GM20000 (cell line): ENCODE results near the gene EPHX1.

Source experiments
- DNase-seq: peaks from one replicate; pipeline ENCODE4 v3.0.0; 2012; ENCODE audit warnings: low spot score
- CTCF ChIP-seq: IDR thresholded peaks from 2 replicates; pipeline ENCODE4 v1.5.1; 2012; ENCODE audit warnings: mild to moderate bottlenecking, control low read depth; ENCODE audit errors: extremely low read depth, missing control alignments

The EPHX1 gene

GRCh38 chr1:225843426-225843795 is 33.5 kb downstream of the EPHX1 start:
- no peak for TF ChIP-seq CTCF
- no peak for DNase-seq

GRCh38 chr1:225844236-225845061 is 34.5 kb downstream of the EPHX1 start:
- no peak for TF ChIP-seq CTCF
- no peak for DNase-seq

- no peak for TF ChIP-seq CTCF
These were observed 35.2 kb downstream of the EPHX1 start for GRCh38 chr1:225845097-225845496.

GRCh38 chr1:225845571-225846259 is 35.8 kb downstream of the EPHX1 start:
- no peak for DNase-seq
- peak; percentile 46 for TF ChIP-seq CTCF

More at GRCh38 chr1:225845097-225845496, 35.2 kb downstream of the EPHX1 start:
- DNase-seq = no peak

- no peak for DNase-seq
- TF ChIP-seq CTCF = no peak
These were observed 36.7 kb downstream of the EPHX1 start for GRCh38 chr1:225846331-225847310.

GRCh38 chr1:225847610-225848009 is 37.7 kb downstream of the EPHX1 start:
- no peak for DNase-seq
- TF ChIP-seq CTCF = no peak
